HT-29 (cell line): ENCODE measurements around the gene NPHP4. TPM values are rescaled to one million over a fixed set of nuclear protein-coding genes. Genes with fewer than 3 reads are reported as not detected.

ENCODE experiments used
- DNase-seq: peaks from one replicate; pipeline ENCODE4 v3.0.0-alpha.2; 2015; ENCODE audit warnings: low spot score
- total RNA-seq: library from RNA; depleted of rRNA; stranded (reverse); fragments of >200 nt; shearing (Covaris generic); gene quantifications from 2 replicates; pipeline ENCODE4 v1.2.3, GENCODE V29; 2014

Gene NPHP4
- total RNA-seq, 1 experiment from 2014 or later, result 15.8 TPM

DNA sequence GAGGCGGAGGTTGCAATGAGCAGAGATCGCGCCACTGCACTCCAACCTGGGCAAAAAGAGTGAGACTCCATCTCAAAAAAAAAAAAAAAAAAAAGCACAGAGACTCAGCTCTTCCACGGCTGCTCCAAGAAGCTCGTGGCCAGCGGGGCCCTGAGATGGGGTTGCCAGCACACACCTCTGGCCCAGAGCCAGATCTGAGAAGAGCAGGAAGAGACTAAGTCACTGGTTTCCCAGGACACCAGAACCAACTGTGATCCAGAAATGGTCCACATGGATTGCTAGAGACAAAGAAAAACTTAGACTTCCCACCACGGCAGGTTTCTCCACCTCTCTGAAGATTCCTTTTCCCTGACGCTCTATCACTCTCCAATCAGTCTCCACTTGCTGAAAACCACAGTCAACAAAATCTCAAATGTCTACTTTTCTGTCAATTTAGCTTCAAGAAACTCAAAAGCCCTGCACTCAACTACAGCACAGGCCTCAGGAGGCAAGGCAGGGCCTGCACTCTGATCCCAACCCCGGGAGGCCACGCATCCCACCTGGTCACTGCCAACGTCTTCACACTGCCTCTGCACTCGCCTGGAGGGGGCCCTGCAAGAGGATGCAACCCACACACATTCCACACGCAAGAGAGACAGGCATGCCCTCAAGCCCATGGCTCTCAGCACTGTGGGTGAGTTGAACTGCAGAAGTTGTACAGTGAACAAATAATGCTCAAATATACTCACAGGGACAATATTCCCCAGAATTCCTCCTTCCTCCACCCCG lies 79.0 kb downstream of the NPHP4 start:
- DNase-seq, result no peak

DNA sequence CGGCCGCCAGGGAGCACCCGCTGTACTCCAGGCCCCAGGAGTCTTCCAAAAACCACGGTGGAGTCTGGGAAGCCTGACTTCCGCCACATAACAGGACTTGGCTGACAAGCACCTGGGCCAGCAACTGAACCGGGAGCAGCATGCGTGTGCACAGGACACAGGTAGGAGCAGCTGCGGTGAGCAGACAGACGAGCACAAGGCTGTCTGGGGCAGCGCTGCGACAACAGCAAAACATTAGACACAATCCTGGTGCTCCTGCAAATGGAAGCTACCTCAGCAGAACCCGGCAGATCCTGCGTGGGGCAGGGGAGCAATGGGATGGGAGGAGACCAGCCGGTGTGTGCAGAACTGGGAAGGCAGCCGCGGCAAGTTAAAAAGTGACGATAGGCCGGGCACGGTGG lies 80.4 kb downstream of the NPHP4 start:
- DNase-seq, result no peak

DNA sequence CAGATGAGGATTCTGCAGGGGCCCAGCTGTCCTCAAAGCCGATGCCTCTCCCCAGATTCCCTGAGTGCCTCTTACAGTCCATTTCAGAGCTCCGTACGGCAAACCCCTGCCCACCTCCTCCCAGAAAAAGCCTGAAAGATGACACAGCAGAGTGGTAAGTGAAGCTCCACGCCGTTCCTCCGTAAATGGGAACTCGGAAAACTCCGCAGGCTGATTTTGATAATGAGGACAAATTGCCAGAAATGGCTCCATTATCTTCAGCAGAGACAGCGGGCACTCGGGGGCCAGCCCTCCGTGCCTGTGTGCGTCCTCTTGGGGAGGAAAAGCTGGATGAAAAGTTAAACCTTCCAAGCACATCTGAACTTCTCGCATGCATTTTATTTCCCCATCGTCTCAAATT lies 81.1 kb downstream of the NPHP4 start:
- no peak for DNase-seq

DNA sequence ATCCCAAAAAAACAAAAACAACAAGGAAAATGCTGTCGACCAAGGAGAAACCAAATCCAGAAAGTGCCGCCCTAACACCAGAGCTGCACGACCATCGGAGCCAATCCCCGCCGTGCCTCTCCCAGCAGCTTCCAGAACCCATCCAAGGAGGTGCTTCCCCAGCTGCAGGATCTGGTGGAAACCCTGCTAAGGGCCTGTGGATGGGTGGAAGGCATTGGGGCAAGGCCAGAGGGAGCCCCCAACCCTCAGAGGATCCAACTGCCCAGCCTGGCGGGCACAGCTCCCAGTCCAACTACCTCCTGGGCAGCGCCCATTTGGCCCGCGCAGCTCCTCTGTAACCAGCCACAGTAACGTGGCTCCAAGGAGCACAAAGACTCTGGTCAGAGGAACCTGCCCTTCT lies 81.6 kb downstream of the NPHP4 start:
- no peak for DNase-seq

DNA sequence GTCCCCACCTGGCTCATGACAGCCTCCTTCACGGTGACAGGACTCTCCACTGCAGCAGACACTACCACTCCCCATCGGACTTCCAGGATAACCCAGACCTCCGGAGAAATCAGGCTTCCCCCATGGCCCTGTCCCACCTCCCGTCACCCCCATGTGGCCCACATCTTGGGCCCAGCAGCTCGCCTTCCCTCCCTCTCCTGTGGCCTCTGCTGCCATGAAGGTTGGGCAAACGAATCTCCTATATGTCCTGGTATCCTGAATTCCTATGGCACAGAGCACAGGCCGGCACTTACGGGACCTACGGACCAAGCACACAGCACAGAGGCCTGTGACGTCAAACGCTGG lies 82.0 kb downstream of the NPHP4 start:
- DNase-seq, result no peak

DNA sequence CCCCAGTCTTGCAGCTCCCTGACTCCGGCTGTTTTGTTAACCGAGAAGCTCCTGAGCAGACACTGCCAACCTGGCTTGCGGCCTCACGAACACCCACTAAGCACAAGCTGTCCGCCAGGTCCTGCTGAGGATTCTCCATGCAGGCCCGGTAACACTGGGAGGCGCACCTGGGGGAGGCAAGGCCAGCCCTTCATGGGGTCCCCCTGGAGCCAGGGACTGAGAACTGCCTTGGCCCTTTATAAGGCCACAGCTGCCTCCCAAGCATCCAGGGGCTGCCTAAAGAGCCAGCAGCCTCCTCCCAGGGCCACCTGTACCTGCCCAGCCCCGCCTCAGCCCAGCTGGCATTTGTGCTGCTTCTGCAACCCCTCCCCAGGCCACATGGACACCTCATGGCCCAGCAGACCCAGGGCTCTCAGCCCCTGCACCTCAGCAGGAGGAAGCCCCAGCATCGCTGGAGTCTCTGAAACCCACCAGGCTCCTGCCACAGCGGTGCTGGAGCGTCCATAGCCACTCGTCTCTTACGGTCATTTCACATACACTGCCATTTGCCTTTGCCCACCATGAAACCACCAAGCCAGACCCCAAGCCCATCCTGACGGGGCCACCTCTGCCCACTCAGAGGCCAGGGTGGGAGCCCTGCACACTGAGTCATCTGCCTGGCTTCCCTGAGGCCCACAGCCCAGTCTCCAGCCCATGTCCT lies 82.5 kb downstream of the NPHP4 start:
- DNase-seq, result no peak

DNA sequence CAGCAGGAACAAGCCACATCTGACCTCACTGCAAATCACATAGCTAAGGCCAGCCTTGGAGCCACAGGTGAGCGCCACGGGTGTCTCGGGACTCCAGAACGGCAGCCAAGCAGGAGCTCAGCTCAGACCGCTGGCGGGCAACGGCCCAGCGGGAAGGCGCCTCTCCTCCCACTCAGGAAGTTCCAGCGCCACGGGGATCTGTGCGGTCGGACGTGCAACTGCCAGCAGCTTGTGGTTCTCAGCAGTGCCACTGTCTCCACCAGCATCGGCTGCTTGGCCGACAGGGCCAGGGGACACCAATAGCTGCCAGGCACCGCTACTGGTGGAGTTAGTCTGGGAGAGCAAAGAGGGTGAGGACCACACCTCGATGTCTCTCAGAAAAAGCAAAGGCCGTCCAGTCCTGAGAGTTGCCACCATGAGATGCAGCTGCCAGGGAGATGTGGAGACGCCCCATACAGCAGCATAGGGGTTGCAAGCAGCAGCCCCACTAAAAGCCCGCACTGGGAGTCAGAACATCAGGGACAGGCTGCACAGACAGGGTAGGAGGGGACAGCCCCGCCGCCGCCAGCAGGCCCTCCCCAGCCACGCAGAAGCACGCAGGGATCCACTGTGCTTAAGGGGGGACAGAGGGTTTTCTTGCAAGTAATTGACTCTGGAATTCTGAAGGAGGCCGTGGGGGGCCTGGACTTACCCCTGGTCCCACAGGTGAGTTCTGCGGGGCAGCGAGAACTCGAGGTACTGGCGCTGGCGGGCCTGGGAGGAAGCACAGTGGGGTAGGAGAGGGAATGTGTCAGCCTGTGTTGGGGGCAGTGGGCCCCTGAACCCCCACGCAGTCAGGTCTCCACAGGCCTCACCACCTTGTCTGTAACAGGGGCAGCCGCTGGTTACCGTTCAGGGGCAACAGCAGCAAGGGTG lies 83.5 kb downstream of the NPHP4 start:
- DNase-seq, result no peak

DNA sequence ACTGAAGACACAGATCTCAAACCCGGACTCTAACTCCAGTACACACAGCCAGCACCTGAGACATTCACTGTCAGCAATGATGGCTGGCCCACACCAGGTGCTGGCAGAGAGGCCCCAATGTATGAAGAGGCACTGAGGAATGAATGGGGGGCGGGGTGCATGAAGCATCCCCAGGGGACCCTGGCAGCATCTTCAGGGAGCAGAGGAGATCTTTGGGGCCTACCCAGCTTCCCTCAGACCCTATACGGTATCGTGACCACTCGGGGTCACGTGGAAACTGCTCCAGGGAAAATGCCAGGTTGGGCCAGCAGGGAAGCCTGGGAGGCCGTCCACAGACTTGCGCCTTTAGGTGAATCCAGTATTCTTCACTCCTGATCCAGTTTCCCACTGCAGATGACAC lies 84.3 kb downstream of the NPHP4 start:
- no peak for DNase-seq

DNA sequence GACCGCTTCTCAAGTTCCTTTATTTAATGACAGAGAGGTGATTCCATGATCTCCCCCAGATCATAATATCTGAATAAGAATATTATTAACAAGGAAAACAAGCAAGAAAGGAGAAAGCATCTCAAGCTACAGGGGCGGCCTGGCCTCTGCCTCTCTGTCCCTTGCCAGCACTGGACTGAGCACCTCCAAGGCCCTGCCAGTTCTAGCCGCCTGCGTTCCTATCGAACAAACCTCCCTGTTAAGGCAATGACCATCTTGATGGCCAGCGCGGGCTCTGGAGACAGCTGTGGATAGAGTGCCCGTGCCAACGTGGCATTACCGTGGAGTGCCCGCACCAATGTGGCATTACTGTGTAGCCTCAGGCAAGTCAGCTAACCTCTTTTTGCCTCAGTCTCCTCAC lies 84.8 kb downstream of the NPHP4 start:
- DNase-seq, result no peak

DNA sequence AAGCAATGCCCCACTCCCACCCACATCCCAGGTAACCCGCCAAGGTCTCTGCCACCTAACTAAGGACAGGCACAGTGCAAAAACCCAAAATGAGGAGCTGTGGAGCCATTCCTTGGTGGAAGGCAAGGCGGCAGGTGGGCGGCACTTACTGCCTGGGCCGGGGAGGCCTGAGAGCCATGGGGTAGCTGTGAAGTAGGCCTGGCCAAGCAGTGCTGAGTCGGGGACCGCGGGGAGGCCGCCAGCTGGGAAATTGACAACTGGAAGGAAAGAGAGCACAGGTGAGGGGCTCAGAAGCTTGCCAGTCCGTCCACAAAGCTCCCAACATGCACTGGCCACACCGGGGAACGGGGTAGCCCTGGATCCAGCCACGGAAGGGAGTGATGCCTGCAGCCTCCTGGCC lies 85.3 kb downstream of the NPHP4 start:
- DNase-seq, result no peak

DNA sequence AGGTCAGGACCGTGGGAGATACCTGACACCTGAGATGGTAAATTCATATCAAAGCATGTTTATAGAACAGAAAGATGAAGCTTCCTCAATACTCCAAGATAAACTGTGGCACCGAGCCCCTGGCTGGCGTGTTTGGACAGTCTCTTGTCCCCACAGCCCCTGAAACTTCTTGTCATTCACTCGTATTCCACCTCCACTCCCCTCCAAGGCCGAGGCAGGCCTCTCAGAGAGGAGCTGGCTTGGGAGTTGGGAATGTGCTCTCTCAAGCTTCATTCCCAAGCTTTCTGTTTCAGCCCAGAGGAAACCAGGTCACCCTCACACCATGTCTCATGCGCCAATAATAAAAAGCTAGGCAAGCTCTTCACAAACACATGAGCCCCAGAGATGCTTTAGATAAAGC lies 86.1 kb downstream of the NPHP4 start:
- DNase-seq, result no peak

DNA sequence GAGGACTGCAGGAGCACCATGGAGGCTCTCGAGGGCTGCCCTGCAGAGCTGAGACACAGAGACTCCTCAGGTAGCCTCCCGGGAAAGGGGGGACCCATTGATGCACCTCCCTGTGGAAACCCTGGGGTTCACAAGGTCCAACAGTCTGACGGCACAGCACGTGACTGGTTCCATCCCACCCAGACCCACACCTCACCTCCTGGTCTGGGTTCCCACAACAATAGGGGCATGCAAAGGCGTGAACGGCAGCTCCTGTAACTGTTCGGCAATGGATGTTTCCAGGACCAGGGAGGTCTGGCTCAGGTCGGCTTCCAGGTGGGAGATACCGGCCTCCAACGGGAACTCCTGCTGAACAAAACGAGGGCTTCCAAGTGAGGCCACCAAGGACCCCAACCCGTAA lies 86.8 kb downstream of the NPHP4 start:
- no peak for DNase-seq

DNA sequence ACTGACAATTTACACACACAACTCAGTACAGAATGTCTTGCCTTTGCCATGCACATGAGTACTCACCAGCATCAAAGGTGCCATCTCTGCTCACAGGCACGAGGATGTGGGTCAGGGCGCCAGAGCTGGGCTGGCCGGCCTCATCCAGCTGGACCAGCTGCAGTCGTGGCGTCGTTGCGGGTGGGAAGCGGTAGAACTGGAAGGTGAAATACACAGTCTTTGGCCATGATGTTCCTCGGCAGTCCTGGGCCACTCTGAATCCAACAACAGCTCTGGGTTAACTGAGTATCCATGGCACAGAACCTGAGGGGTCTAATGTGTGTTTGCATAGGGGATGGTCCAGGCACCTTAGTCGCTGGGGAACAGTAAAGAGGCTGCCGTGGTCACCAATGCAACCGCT lies 87.7 kb downstream of the NPHP4 start:
- no peak for DNase-seq

DNA sequence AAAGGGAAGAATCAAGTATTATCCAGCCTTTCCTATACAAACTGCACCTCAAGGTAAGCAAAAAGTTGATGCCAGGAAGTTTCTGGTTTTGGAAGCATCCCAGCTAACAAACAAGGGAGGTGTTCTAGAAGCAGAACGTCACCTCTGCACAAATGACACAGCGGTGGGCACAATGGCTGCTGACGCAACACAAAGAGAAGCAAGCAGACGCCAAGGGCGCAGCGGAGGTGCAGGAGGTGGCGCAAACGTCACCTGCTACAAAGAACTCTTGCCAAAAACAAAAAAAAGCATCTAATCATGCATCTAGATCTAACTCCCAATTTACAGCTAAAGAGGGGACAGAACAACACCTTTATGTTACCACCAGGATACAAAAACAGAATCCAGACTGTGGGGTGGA lies 88.5 kb downstream of the NPHP4 start:
- DNase-seq, result no peak

DNA sequence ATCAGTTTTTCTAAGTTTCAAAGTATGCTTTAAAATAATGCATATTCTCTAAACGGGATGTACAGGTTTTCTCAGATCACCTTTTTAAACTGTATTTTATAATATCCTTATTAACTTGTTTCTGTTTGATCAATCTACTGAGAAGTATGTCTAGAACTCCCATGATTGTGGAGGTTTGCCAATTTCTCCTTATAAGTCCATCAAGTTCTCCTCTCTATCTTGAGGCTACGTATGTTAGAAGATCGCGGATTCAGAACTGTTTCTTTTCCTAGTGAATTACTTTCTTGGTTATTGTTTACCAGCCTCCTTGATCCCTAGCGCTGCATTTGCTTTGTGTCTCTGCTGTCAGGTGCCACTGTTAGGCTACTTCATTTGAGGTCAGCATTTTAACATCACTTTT lies 89.2 kb downstream of the NPHP4 start:
- no peak for DNase-seq

DNA sequence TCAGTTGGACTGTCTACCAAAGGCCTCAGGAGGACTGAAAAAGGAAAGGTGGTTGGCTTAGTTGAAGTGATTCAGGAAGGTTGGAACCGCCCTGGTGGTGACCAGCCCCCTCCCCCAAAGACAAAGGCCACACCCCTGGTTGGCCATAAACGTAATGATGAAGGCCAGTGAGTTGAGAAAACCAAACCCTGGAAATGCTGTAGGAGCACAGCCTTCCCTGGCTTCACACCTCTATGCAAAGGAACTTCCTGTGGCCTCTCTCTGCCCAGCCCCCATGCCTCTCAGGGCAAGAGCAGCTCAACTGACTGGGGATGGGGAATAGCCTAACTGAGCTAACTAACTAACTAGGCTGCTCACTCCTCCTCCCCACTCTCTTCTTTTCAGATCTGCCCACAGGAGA lies 90.4 kb downstream of the NPHP4 start:
- no peak for DNase-seq

DNA sequence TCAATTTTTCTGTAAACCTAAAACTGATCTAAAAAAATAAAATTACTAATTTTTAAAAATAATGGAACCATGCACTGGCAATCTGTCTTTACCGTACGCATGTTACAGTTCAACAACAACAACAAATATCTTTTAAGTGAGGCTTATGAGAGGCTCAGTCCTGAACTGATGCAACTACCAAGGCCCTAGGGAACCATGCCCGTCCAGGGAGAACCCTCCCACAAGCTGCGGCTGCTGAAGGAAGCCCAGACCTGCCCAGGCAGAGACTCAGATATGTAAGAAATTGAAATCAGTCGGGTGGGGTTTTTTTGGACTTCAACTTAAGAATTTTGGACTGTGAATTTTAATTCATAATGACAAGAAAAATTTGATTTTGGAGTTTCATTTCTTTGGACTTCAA lies 91.1 kb downstream of the NPHP4 start:
- DNase-seq, result no peak

DNA sequence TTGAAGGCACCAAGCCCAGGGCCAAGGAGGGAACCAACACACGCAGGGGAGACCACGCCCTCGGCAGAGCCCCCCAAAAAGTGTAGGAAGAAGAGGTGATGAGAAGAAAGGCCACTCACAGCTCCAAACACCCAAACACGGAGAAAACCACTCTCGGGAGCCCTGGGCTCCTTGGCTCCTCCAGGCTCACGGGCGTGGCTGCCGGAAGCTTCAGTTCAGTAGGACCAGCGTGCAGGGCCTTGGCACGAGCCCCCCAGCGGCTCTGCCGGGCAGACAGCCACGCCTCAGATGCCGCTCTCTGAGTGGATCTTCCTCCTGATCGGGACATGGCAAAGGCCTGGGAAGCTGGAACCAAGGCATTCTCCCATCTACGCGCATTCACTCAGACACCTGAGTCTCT lies 94.0 kb downstream of the NPHP4 start:
- no peak for DNase-seq

DNA sequence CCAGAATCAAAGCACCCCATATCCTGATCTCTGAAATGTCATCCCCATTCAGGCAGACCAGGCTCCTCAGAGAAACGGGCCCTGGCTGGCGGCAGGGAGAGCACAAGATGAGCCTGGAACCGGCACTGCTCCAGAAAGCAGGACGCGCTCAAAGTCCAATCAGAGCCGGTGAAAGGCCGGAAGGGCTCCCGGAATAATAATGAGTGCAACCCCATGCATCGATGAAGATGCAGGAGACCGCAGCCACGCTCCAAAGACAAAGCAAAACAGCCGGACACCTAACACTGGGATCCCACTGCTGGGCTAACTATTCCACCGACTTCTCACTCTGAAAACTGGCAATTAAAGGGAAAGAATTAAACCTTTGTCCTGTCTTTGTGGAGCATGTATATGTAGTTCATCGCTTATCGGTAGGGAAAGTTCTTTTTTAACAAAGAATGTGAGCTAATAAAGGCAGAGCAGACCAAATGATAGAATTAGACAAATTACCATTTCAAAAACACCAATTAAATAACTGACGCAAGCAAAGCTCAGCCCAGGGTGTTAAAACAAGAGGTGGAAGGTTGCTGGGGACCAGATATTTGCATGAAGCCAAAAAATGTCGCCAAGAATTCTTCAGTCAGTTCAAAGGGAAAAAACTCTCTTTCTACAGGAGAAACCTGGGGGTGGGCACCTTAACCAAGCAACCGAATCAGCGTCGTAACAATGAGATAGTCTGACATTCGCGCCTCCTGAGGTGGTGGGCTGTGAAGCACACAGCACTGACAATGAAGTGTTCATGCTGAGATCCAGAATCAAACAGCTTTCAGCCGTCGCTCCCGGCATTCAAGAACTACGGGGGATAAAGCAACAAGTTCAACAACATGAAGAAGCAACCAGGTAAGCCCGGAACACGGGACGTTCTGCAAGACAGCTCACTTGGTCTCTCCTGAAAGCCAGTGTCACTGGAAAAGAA lies 95.2 kb downstream of the NPHP4 start:
- DNase-seq, result no peak

DNA sequence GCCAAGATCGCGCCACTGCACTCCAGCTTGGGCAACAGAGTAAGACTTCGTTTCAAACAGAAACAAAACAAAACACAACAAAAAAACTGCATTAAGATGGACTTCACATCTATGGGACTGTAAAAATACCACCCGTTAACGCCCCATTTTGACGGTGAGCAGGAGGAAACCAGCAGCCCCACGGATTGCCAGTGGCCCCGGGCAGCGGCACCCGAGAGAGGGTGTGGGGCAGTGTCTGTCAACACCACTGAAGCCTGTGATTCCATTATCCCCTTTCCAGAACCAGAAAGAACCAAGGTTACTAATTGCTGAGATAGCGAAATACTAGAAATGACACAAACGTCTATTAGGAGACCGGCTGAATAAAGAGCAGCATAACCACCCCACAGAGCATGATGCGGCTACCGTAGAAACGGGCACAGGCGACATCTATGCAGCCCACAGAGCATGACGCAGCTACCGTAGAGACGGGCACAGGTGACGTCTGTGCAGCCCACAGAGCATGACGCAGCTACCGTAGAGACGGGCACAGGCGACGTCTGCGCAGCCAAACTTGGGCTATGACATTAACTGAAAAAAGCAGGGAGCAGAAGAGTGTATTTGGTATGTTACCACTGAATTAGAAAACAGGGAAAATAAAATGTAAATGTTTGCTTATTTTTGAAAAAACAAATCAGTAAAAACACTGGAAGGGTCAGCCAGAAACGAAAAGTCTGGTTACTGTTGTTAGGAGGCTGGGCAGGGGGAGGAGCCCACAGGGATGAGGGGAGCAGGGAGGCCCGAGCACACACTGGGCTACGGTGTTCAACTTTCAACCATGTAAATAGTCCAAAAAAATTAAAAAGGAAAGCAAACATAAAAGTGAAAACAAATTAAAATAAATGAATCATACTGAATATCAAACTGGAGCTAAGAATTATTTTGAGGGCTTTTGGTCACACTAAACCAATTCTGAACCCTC lies 96.5 kb downstream of the NPHP4 start:
- DNase-seq, result no peak
